ENCODE measurements around the gene CTNNA2. TPM values are rescaled to one million over a fixed set of nuclear protein-coding genes. Genes with fewer than 3 reads are reported as not detected.

CTNNA2 gene
- total RNA-seq, 1 donor from 2014 or later, result 2.9 TPM

DNA sequence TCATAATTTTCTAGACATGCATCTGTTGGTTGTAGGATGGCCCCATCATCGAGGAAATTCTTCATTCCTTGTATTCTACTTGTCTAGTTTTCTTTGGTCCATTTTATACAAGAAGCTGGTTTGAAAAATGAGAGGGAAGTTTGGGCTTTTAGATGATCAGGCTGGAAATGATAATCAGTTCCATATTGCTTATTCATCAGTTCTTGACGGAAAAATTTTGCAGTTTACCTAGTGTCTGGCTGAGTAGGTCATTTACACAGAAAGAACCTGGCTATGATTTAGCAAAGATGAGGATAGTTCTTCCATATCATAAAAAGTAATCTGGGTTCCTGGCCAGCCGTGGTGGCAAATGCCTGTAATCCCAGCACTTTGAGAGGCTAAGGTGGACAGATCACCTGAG, 416.8 kb downstream of the CTNNA2 start:
- Mint-ChIP-seq H3K4me1 (peaks cover under 1% of the 10 kb centered on the region), H3K27me3 (ENCODE audit: low read depth) (peaks cover under 1% of the 10 kb centered on the region), H3K4me3 (no peak overlapping the region), H3K9me3 (no peaks in the 10 kb centered on the region), H3K27ac (ENCODE audit: unreplicated experiment) (no peak overlapping the region), H3K36me3 (ENCODE audit: low read depth) (no peaks in the 10 kb centered on the region)
- no peak for DNase-seq (ENCODE audit: low read depth, low spot score)
- TF ChIP-seq, protein P1, sequence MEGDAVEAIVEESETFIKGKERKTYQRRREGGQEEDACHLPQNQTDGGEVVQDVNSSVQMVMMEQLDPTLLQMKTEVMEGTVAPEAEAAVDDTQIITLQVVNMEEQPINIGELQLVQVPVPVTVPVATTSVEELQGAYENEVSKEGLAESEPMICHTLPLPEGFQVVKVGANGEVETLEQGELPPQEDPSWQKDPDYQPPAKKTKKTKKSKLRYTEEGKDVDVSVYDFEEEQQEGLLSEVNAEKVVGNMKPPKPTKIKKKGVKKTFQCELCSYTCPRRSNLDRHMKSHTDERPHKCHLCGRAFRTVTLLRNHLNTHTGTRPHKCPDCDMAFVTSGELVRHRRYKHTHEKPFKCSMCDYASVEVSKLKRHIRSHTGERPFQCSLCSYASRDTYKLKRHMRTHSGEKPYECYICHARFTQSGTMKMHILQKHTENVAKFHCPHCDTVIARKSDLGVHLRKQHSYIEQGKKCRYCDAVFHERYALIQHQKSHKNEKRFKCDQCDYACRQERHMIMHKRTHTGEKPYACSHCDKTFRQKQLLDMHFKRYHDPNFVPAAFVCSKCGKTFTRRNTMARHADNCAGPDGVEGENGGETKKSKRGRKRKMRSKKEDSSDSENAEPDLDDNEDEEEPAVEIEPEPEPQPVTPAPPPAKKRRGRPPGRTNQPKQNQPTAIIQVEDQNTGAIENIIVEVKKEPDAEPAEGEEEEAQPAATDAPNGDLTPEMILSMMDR (conservative IDR thresholded peaks at IDR 0.05), result no peak

DNA sequence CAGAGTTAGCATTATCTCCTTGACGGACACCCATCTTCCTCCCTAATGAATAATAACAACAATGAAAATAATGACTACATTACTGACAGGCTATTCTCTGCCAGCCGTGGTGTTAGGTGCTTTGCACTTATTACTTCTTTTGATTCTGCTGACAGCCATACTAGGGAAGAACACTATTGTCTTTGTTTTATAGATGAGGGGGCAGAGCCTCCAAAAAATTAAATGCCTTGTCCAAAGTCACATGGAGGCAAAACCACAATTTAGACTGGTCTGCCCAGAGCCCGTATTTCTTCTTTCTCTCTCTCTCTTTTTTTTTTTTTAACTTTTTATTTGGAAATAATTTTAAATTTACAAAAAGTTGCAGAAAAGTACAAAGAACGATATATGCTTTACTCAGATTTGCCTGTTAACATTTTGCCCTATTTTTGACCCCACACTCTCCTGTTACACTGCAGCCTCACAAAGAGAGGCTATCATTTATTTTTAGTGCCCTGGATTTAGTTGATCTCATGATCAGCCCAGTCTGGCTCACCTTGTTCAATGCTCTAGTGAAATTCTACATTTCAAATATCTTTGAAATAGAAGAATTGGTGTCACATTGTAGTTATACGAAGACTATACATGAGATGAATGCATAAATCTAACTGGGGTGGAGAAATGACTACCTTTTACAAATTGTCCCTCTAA, 422.3 kb downstream of the CTNNA2 start:
- Mint-ChIP-seq H3K27me3 (ENCODE audit: low read depth) (peaks cover 5% of the 10 kb centered on the region), H3K27ac (ENCODE audit: unreplicated experiment) (no peak overlapping the region), H3K4me3 (no peak overlapping the region), H3K9me3 (no peaks in the 10 kb centered on the region), H3K36me3 (ENCODE audit: low read depth) (no peaks in the 10 kb centered on the region), H3K4me1 (peaks cover 18% of the 10 kb centered on the region)
- TF ChIP-seq, protein P1 (conservative IDR thresholded peaks at IDR 0.05), result no peak
- no peak for DNase-seq (ENCODE audit: low read depth, low spot score)

DNA sequence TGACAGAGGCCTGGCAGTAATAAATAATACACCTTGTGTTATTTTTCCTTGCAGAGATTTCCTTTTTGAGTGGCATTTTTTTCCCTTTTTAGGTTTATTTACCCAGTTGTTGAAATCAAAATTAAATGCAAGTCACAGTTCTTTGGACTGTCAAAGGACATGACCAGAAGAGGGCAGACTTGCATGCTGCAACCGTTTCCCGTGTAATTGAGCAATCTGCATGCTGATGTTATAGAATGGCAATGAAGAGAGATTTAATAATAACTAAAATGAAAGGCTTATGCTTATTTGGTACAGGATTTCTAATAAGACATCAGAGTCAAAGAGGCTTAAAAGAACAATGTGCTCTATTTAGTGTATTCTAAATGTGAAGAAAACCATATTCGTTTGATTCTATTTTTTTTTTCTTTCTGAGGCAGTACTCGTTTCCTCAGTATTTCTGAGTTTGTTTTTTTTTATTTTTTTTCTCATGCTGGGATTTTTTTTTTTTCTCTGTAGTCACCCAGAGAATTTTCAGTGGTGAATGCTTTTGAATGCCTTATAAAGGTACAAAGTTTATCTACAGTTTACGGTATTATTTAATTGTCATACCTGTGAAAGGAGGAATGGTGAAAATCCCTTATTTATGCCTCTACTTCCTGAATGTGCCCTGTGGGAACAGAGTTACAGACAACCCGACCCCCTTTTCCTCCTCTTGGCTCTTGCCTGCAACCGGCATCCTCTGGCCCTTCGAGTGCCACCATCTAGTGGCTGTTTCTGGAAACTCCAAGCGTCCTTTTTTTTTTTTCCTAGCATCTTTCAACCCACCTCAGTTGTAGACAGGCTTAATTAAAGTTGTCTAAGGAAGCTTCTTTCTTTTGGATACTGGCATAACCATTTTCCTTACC, 423.2 kb downstream of the CTNNA2 start:
- Mint-ChIP-seq H3K9me3 (no peaks in the 10 kb centered on the region), H3K4me1 (peaks cover 18% of the 10 kb centered on the region), H3K36me3 (ENCODE audit: low read depth) (no peaks in the 10 kb centered on the region), H3K4me3 (peak overlapping the region; percentile 67), H3K27me3 (ENCODE audit: low read depth) (peaks cover 5% of the 10 kb centered on the region), H3K27ac (ENCODE audit: unreplicated experiment) (no peak overlapping the region)
- peak; percentile 47 for DNase-seq (ENCODE audit: low read depth, low spot score)
- TF ChIP-seq, protein P1 (conservative IDR thresholded peaks at IDR 0.05), result peak; percentile 75

DNA sequence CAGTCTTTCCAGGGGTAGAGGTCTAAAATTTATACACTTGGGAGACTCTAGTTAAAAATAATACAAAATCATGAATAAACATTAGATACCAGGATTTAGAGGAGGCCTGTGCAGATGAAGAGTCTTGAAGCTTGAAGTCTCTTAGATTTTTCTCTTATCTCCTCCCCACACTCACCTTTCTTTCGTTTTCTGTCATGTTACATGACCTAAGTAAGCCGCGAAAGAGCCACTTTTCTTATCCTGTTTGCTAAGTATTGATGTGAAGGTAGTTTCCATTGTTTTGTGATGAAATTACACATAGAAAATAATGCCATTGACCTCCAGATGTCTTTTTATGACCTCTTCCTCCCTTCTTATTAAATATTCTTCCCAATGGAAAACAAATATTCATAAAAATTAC, 423.9 kb downstream of the CTNNA2 start:
- peaks cover 18% of the 10 kb centered on the region for H3K4me1 Mint-ChIP-seq
- no peaks in the 10 kb centered on the region for H3K36me3 Mint-ChIP-seq (ENCODE audit: low read depth)
- peaks cover 5% of the 10 kb centered on the region for H3K27me3 Mint-ChIP-seq (ENCODE audit: low read depth)
- no peak overlapping the region for H3K4me3 Mint-ChIP-seq
- no peak overlapping the region for H3K27ac Mint-ChIP-seq (ENCODE audit: unreplicated experiment)
- H3K9me3 Mint-ChIP-seq, result no peaks in the 10 kb centered on the region
- TF ChIP-seq, protein P1 (conservative IDR thresholded peaks at IDR 0.05), result no peak
- DNase-seq (ENCODE audit: low read depth, low spot score), result no peak

DNA sequence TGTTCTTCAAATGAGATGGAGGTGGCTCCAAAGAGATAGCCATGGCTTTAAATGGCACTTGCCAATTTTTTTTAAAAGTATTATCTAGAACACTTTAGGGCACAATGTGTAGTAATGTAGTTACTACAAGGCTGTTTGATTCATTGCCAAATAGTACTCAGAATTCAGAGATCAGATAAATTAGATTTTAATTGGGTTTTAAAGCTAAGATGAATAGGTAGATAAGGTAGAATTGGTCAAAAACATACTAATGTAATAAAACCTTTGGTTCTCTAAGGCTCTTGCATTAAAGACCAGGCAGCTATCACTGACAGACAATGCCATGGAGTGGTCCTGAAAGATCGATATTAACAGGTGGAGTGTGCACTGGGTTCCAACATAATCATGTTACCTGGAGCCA, 425.8 kb downstream of the CTNNA2 start:
- H3K36me3 Mint-ChIP-seq (ENCODE audit: low read depth), result no peaks in the 10 kb centered on the region
- TF ChIP-seq, protein P1 (conservative IDR thresholded peaks at IDR 0.05), result no peak
- no peak overlapping the region for H3K27ac Mint-ChIP-seq (ENCODE audit: unreplicated experiment)
- H3K4me1 Mint-ChIP-seq, result peaks cover 18% of the 10 kb centered on the region
- no peak overlapping the region for H3K4me3 Mint-ChIP-seq
- DNase-seq (ENCODE audit: low read depth, low spot score), result no peak
- no peaks in the 10 kb centered on the region for H3K9me3 Mint-ChIP-seq
- H3K27me3 Mint-ChIP-seq (ENCODE audit: low read depth), result peaks cover 5% of the 10 kb centered on the region
